PFSK-1 (cell line): ENCODE measurements around the gene CBR3.

Experiments
- FOXP2 ChIP-seq: optimal IDR thresholded peaks from 2 replicates; pipeline ENCODE3; 2011; ENCODE audit warnings: borderline replicate concordance, control low read depth, inconsistent platforms; ENCODE audit not compliant: insufficient read depth; ENCODE audit errors: extremely low read length, extremely low read depth
- POLR2AphosphoS5 ChIP-seq: IDR thresholded peaks from 2 replicates; pipeline ENCODE4 v1.6.1; 2012; ENCODE audit warnings: low read depth, mild to moderate bottlenecking, control low read depth, low read length, moderate library complexity
- REST ChIP-seq, 2 experiments: IDR thresholded peaks; 2 replicates each; pipeline versions ENCODE4 v1.6.1 to v1.8.0; 2011 to 2012; ENCODE audit warnings: low read depth in 2 of 2, low read length in 2 of 2, control low read depth in 1 of 2, inconsistent platforms in 1 of 2, mild to moderate bottlenecking in 1 of 2, moderate library complexity in 1 of 2; ENCODE audit not compliant: insufficient read depth in 1 of 2
- SIN3A ChIP-seq: IDR thresholded peaks from 2 replicates; pipeline ENCODE4 v1.6.1; 2012; ENCODE audit warnings: mild to moderate bottlenecking, low read length, moderate library complexity, borderline replicate concordance; ENCODE audit not compliant: insufficient read depth
- TAF1 ChIP-seq: IDR thresholded peaks from 2 replicates; pipeline ENCODE4 v1.6.1; 2012; ENCODE audit warnings: low read length, control low read depth, borderline replicate concordance; ENCODE audit not compliant: insufficient read depth

Gene CBR3

GRCh38 chr21:36184545-36184944, 49.7 kb downstream of the CBR3 start:
- TF ChIP-seq POLR2AphosphoS5, result no peak
- no peak for TF ChIP-seq REST (IDR thresholded peaks at IDR 0.05; ENCODE audit: insufficient read depth in 1 of 2, low read depth in 2 of 2, low read length in 2 of 2)
- no peak for TF ChIP-seq SIN3A
- TF ChIP-seq TAF1, result no peak
- TF ChIP-seq FOXP2, result no peak

GRCh38 chr21:36185523-36185922, 50.6 kb downstream of the CBR3 start:
- TF ChIP-seq REST (IDR thresholded peaks at IDR 0.05; ENCODE audit: insufficient read depth in 1 of 2, low read depth in 2 of 2, low read length in 2 of 2) (no peak), SIN3A (no peak), FOXP2 (no peak), POLR2AphosphoS5 (no peak), TAF1 (no peak)

- TF ChIP-seq SIN3A, result no peak
- TF ChIP-seq REST (IDR thresholded peaks at IDR 0.05; ENCODE audit: insufficient read depth in 1 of 2, low read depth in 2 of 2, low read length in 2 of 2), result no peak
- no peak for TF ChIP-seq TAF1
- no peak for TF ChIP-seq POLR2AphosphoS5
These were observed 51.2 kb downstream of the CBR3 start for GRCh38 chr21:36186081-36186480.

GRCh38 chr21:36186506-36187399, 51.9 kb downstream of the CBR3 start:
- TF ChIP-seq SIN3A, result no peak
- TF ChIP-seq TAF1, result no peak
- no peak for TF ChIP-seq REST (IDR thresholded peaks at IDR 0.05; ENCODE audit: insufficient read depth in 1 of 2, low read depth in 2 of 2, low read length in 2 of 2)
- TF ChIP-seq POLR2AphosphoS5, result no peak
- TF ChIP-seq FOXP2, result no peak

- no peak for TF ChIP-seq FOXP2
- TF ChIP-seq TAF1, result no peak
- TF ChIP-seq REST (IDR thresholded peaks at IDR 0.05; ENCODE audit: insufficient read depth in 1 of 2, low read depth in 2 of 2, low read length in 2 of 2), result no peak
- TF ChIP-seq POLR2AphosphoS5, result no peak
- no peak for TF ChIP-seq SIN3A
These were observed 53.3 kb downstream of the CBR3 start for GRCh38 chr21:36188081-36188681.
